ENCODE results near the gene AMH. TPM values are rescaled to one million over a fixed set of nuclear protein-coding genes. Genes with fewer than 3 reads are reported as not detected.

AMH gene
- total and polyA plus RNA-seq, 2 of the 13 experiments (the other 11 are each of a cell fraction or from before 2014, with no cell fraction given): 0.03 to 0.18 TPM

GRCh38 chr19:2252797-2253105, 3.6 kb downstream of the AMH start (continued):
- no peak for TF ChIP-seq SNAPC4 (CRISPR knock-in tag; IDR thresholded peaks at IDR 0.05)
- TF ChIP-seq THAP11 (CRISPR knock-in tag; IDR thresholded peaks at IDR 0.05): no peak
- TF ChIP-seq CBX1 (IDR thresholded peaks at IDR 0.05; ENCODE audit: low read depth): no peak
- no peak for TF ChIP-seq ASH2L (IDR thresholded peaks at IDR 0.05; ENCODE audit: insufficient read length, low read depth, low read length)
- no peak for TF ChIP-seq ZSCAN22 (CRISPR knock-in tag; IDR thresholded peaks at IDR 0.05)
- no peak for TF ChIP-seq STAT5B (CRISPR knock-in tag; IDR thresholded peaks at IDR 0.05)
- no peak for TF ChIP-seq ELF1 (CRISPR knock-in tag; IDR thresholded peaks at IDR 0.05)
- TF ChIP-seq PLRG1 (conservative IDR thresholded peaks at IDR 0.05): no peak
- no peak for TF ChIP-seq ZNF704 (CRISPR knock-in tag; IDR thresholded peaks at IDR 0.05; ENCODE audit: borderline replicate concordance)
- no peak for TF ChIP-seq FOSL2 (CRISPR knock-in tag; IDR thresholded peaks at IDR 0.05)
- TF ChIP-seq GATAD2A (CRISPR knock-in tag; IDR thresholded peaks at IDR 0.05): no peak
- no peak; the same call in 1 of the 2 replicates for TF ChIP-seq ZNF430 (CRISPR knock-in tag; IDR thresholded peaks at IDR 0.05)
- TF ChIP-seq HOXD1 (CRISPR knock-in tag; IDR thresholded peaks at IDR 0.05): 0 out of 2 replicates have a peak, but pooled peaks have one; percentile 55
- no peak for TF ChIP-seq RFX5 (IDR thresholded peaks at IDR 0.05; ENCODE audit: low read depth, low read length)
- TF ChIP-seq SMARCE1 (IDR thresholded peaks at IDR 0.05; ENCODE audit: borderline replicate concordance): no peak
- no peak for TF ChIP-seq ZNF274 (CRISPR knock-in tag; IDR thresholded peaks at IDR 0.05)
- no peak for TF ChIP-seq RERE (CRISPR knock-in tag; IDR thresholded peaks at IDR 0.05; ENCODE audit: low read depth)
- TF ChIP-seq TARDBP (CRISPR knock-in tag; IDR thresholded peaks at IDR 0.05): no peak
- TF ChIP-seq ZNF275 (CRISPR knock-in tag; IDR thresholded peaks at IDR 0.05; ENCODE audit: borderline replicate concordance): no peak
- 0 out of 2 replicates have a peak, but pooled peaks have one; percentile 33 for TF ChIP-seq FOXJ3 (CRISPR knock-in tag; IDR thresholded peaks at IDR 0.05; ENCODE audit: borderline replicate concordance)

Data from HepG2 (cell line).